ENCODE measurements around the gene EBPL. TPM values are rescaled to one million over a fixed set of nuclear protein-coding genes. Genes with fewer than 3 reads are reported as not detected.

EBPL gene
- total RNA-seq, 1 donor from 2014 or later, result 59.0 TPM

DNA sequence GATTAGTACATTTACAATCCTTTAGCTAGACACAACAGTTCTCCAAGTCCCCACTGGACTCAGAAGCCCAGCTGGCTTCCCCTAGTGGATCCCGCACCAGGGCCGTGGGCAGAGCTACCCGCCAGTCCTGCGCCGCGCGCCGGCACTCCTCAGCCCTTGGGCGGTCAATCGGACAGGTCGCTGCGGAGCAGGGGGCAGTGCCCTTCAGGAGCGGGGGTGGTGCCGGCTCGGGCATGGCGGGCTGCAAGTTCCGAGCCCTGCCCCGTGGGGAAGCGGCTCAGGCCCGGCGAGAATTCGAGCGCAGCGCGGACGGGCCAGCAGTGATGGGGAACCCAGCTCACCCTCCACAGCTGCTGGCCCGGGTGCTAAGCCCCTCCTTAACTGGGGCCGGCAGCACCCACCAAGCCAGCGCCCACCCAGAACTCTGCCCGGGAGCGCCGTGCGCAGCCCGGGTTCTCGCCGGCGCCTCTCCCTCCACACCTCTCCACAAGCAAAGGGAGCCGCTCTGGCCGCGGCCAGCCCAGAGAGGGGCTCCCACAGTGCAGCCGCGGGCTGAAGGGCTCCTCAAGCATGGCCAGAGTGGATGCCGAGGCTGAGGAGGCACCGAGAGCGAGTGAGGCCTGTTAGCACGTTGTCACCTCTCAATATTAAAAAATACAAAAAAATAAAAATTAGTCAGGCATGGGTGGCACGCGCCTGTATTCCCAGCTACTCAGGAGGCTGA lies 12.9 kb downstream of the EBPL start:
- DNase-seq (ENCODE audit: low spot score), result no peak
- no peaks in the 10 kb centered on the region for H3K9me3 Mint-ChIP-seq (ENCODE audit: unreplicated experiment)
- H3K27me3 Mint-ChIP-seq (ENCODE audit: unreplicated experiment), result peaks cover 2% of the 10 kb centered on the region
- peaks cover 31% of the 10 kb centered on the region for H3K36me3 Mint-ChIP-seq (ENCODE audit: low read depth, unreplicated experiment)
- TF ChIP-seq, protein P1, sequence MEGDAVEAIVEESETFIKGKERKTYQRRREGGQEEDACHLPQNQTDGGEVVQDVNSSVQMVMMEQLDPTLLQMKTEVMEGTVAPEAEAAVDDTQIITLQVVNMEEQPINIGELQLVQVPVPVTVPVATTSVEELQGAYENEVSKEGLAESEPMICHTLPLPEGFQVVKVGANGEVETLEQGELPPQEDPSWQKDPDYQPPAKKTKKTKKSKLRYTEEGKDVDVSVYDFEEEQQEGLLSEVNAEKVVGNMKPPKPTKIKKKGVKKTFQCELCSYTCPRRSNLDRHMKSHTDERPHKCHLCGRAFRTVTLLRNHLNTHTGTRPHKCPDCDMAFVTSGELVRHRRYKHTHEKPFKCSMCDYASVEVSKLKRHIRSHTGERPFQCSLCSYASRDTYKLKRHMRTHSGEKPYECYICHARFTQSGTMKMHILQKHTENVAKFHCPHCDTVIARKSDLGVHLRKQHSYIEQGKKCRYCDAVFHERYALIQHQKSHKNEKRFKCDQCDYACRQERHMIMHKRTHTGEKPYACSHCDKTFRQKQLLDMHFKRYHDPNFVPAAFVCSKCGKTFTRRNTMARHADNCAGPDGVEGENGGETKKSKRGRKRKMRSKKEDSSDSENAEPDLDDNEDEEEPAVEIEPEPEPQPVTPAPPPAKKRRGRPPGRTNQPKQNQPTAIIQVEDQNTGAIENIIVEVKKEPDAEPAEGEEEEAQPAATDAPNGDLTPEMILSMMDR (IDR thresholded peaks at IDR 0.05; ENCODE audit: unreplicated experiment), result no peak
- no peak overlapping the region for H3K27ac Mint-ChIP-seq (ENCODE audit: unreplicated experiment)
- no peaks in the 10 kb centered on the region for H3K4me1 Mint-ChIP-seq (ENCODE audit: unreplicated experiment)
- no peak overlapping the region for H3K4me3 Mint-ChIP-seq (ENCODE audit: unreplicated experiment)

DNA sequence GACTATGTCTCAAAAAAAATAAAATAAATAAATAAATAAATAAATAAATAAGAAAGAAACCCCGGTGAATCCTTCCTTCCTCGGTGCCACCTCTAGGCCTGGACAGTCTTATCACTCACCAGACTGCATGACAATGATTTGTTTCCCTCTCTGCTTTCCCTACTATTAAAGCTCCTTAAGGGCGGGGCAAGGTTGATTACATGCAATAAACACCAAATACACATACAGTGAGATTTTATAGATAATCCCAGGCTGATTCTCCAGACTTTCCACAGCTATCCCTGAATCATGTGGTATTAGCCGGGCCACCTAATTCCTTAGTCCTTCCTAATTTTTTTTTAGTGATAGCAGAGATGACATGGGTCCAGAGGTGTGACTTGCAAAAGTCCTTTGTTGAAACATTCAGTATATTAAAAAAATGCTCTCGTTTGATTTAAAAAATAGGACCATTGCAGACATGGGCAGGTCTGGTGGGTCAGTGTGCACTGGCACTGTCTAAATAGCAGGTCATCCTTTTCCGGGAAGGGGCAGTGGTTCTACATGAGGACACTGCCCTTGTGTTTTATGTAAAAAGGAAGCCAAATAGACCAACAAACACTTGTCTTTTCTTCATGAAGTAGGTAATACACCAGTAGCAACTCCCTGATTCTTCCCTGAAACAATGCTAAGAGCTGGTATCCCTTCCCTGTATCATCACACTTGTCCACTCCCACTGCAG lies 14.5 kb downstream of the EBPL start:
- no peak for DNase-seq (ENCODE audit: low spot score)
- peaks cover 2% of the 10 kb centered on the region for H3K27me3 Mint-ChIP-seq (ENCODE audit: unreplicated experiment)
- peaks cover 3% of the 10 kb centered on the region for H3K4me1 Mint-ChIP-seq (ENCODE audit: unreplicated experiment)
- H3K27ac Mint-ChIP-seq (ENCODE audit: unreplicated experiment), result no peak overlapping the region
- TF ChIP-seq, protein P1 (IDR thresholded peaks at IDR 0.05; ENCODE audit: unreplicated experiment), result no peak
- peaks cover 31% of the 10 kb centered on the region for H3K36me3 Mint-ChIP-seq (ENCODE audit: low read depth, unreplicated experiment)
- H3K9me3 Mint-ChIP-seq (ENCODE audit: unreplicated experiment), result no peaks in the 10 kb centered on the region
- H3K4me3 Mint-ChIP-seq (ENCODE audit: unreplicated experiment), result no peak overlapping the region

DNA sequence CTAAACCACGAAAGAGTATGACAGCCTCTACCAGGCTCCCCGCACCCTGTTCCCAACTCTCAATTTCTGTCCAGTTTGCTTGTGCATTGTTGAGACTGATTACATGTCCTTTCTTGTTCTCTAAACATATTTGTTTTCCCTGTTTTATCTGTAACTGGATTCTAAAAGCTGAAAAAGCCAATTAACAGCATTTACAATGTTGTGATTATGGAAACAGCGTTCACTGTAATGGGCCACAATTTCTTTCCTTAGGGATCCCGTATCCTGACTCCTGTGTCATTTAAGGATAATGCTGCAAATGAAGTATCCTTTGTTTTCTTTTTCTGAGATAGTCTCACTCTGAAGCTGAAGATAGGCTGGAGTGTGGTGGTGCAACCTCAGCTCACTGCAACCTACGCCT lies 20.5 kb downstream of the EBPL start:
- peaks cover 13% of the 10 kb centered on the region for H3K36me3 Mint-ChIP-seq (ENCODE audit: low read depth, unreplicated experiment)
- peak overlapping the region; percentile 99 for H3K27ac Mint-ChIP-seq (ENCODE audit: unreplicated experiment)
- no peaks in the 10 kb centered on the region for H3K9me3 Mint-ChIP-seq (ENCODE audit: unreplicated experiment)
- peaks cover 6% of the 10 kb centered on the region for H3K27me3 Mint-ChIP-seq (ENCODE audit: unreplicated experiment)
- H3K4me1 Mint-ChIP-seq (ENCODE audit: unreplicated experiment), result peaks cover 26% of the 10 kb centered on the region
- TF ChIP-seq, protein P1 (IDR thresholded peaks at IDR 0.05; ENCODE audit: unreplicated experiment), result no peak
- peak overlapping the region; percentile 63 for H3K4me3 Mint-ChIP-seq (ENCODE audit: unreplicated experiment)
- no peak for DNase-seq (ENCODE audit: low spot score)

DNA sequence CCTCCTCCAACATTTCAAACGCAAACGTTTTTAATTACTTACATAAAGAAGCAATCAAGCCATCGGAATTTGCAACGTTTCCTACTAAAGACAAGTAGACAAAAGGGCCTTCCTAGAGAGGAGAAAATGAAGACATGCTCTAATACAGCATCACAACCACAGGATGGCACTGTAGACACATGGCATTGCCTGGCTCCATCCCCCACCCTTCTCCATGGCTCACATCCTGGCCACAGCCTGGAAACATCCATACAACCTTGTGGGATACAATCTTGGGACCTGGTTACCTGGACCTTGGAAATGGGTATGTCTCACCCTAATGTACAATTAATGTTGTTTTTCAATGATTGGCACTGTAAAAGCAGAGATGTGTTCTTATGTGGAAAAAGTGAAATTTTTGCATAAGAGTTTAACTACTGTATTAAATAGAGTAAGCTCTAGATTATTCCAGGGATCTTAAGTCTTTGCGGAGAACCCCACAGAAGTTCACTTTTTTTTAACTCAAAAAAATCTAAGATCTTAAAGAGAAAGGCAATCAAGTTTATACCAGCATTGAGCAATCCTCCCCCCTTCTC lies 21.5 kb downstream of the EBPL start:
- Mint-ChIP-seq H3K4me3 (ENCODE audit: unreplicated experiment) (peak overlapping the region; percentile 32), H3K9me3 (ENCODE audit: unreplicated experiment) (no peaks in the 10 kb centered on the region), H3K4me1 (ENCODE audit: unreplicated experiment) (peaks cover 26% of the 10 kb centered on the region), H3K36me3 (ENCODE audit: low read depth, unreplicated experiment) (peaks cover 14% of the 10 kb centered on the region), H3K27me3 (ENCODE audit: unreplicated experiment) (peaks cover 5% of the 10 kb centered on the region), H3K27ac (ENCODE audit: unreplicated experiment) (peak overlapping the region; percentile 99)
- TF ChIP-seq, protein P1 (IDR thresholded peaks at IDR 0.05; ENCODE audit: unreplicated experiment), result peak; percentile 16
- DNase-seq (ENCODE audit: low spot score), result peak; percentile 62
